Activated CD4-positive, alpha-beta T cell treated with anti-CD3 and anti-CD28 coated beads, Interleukin-2, amount 50 U/mL, for 1 hour (primary cell): Measurements from ENCODE around the gene SNAPC2.

Experiments used
- DNase-seq: peaks from one replicate; pipeline ENCODE4 v3.0.0-alpha.2; 2020

SNAPC2 gene

GRCh38 chr19:7971553-7972520 lies 51.7 kb downstream of the SNAPC2 start:
- no peak for DNase-seq
